ENCODE measurements around the gene EN1. TPM values are rescaled to one million over a fixed set of nuclear protein-coding genes. Genes with fewer than 3 reads are reported as not detected.

The EN1 gene
- polyA plus RNA-seq, 12 donors = 4.0 to 10.1 (median 5.0) TPM; not detected in 2

- DNase-seq = no peak
Measured at GRCh38 chr2:118826093-118826492, 21.4 kb downstream of the EN1 start.

- DNase-seq = no peak
Measured at GRCh38 chr2:118823633-118824032, 23.8 kb downstream of the EN1 start.

- no peak for DNase-seq
Measured at GRCh38 chr2:118822572-118822971, 24.9 kb downstream of the EN1 start.

- no peak for DNase-seq
Measured at GRCh38 chr2:118822015-118822414, 25.4 kb downstream of the EN1 start.

GRCh38 chr2:118817469-118817868 lies 30.0 kb downstream of the EN1 start:
- DNase-seq = no peak

GRCh38 chr2:118816669-118817068 lies 30.8 kb downstream of the EN1 start:
- no peak for DNase-seq

GRCh38 chr2:118815731-118816130 lies 31.7 kb downstream of the EN1 start:
- no peak for DNase-seq

GRCh38 chr2:118815314-118815713 lies 32.1 kb downstream of the EN1 start:
- no peak for DNase-seq

- DNase-seq = no peak
Measured at GRCh38 chr2:118814368-118814767, 33.1 kb downstream of the EN1 start.

GRCh38 chr2:118813601-118814339 lies 33.7 kb downstream of the EN1 start:
- DNase-seq = no peak

- peak; percentile 20 for DNase-seq
Measured at GRCh38 chr2:118813111-118813510, 34.3 kb downstream of the EN1 start.

- no peak for DNase-seq
Measured at GRCh38 chr2:118812552-118812951, 34.9 kb downstream of the EN1 start.

- no peak for DNase-seq
Measured at GRCh38 chr2:118811514-118812115, 35.8 kb downstream of the EN1 start.

- DNase-seq = no peak
Measured at GRCh38 chr2:118810766-118811165, 36.7 kb downstream of the EN1 start.

- DNase-seq = no peak
Measured at GRCh38 chr2:118808429-118808809, 39.0 kb downstream of the EN1 start.

- DNase-seq = no peak
Measured at GRCh38 chr2:118807668-118808428, 39.6 kb downstream of the EN1 start.

- no peak for DNase-seq
Measured at GRCh38 chr2:118806797-118807667, 40.4 kb downstream of the EN1 start.

GRCh38 chr2:118805064-118805690 lies 42.3 kb downstream of the EN1 start:
- no peak for DNase-seq

GRCh38 chr2:118803012-118803411 lies 44.4 kb downstream of the EN1 start:
- no peak for DNase-seq

- no peak for DNase-seq
Measured at GRCh38 chr2:118801151-118801550, 46.3 kb downstream of the EN1 start.

- no peak for DNase-seq
Measured at GRCh38 chr2:118800736-118801135, 46.7 kb downstream of the EN1 start.
